GM19351 (cell line): ENCODE data around the gene KIF5A.
"Not testable (repeated sequence)": the region's sequence is repeated elsewhere in the genome, so short reads cannot be mapped to it uniquely, and the experiment has no call there.

ENCODE experiments used
- ATAC-seq: cut with Tn5 transposase; IDR thresholded peaks from one replicate; pipeline ENCODE4 v1.9.1; 2021; ENCODE audit warnings: mild to moderate bottlenecking, moderate library complexity; ENCODE audit not compliant: unreplicated experiment

Gene KIF5A

GRCh38 chr12:57581802-57582201 is 32.0 kb downstream of the KIF5A start:
- ATAC-seq: no peak

DNA sequence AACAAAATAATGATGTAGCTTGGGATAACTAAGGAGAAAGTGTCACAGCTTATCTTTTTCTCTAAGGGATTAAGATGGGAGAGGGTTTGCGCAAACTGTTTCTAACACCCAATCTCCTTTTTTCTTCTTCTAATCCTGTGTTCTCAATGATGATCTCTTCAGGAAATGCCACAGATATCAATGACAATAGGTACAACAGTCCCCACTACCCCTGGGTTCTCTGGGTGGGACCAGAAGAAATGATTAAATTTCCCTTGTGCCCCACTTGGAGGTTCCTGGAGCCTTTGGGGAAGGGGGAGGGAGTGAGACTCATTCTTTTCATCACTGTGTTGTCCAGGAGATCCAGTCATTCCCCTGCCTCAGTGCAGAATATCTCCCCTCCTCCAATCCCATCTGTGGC is 32.6 kb downstream of the KIF5A start:
- no peak for ATAC-seq

DNA sequence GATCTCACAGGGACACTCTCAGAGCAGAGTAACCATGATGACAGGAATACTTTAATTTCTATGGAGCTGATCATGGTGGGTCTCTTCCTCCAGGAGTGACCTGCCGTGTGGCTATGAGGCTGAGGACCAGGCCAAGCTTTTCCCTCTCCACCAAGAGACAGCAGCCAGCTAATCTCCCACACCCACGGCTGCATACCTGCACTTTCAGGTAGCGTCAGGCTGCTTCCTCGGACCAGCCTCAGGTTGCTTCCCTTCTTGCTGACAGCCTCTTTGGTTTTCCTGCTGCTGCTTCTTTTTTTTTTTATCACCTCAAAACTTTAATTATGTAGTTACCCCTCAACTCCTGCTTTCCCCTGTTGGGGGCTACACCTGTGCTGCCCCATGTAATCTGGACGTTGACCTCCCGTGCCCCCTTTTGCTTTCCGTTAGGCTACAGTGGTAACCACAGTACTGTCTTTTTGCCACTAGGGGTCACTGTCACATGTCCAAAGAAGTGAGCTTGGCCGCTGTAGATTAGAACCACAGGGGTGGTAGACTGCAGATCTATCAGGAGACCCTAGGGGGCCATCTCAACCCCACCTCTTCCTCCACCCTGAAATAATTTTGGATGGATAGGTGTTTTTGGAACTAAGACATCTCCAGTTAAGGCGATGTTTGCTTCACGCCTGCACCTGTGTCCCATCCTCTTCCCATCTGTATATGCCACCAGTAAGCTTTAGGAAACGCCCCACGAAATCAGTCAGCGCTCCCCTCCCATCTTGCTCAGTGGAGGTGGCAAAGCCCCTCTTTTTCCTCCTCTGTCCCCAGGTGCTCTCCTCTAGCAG is 33.4 kb downstream of the KIF5A start:
- peak; percentile 99 for ATAC-seq

GRCh38 chr12:57584050-57584449 is 34.2 kb downstream of the KIF5A start:
- ATAC-seq: no peak

GRCh38 chr12:57584690-57585089 is 34.8 kb downstream of the KIF5A start:
- no peak for ATAC-seq

GRCh38 chr12:57585156-57585555 is 35.3 kb downstream of the KIF5A start:
- ATAC-seq: no peak

DNA sequence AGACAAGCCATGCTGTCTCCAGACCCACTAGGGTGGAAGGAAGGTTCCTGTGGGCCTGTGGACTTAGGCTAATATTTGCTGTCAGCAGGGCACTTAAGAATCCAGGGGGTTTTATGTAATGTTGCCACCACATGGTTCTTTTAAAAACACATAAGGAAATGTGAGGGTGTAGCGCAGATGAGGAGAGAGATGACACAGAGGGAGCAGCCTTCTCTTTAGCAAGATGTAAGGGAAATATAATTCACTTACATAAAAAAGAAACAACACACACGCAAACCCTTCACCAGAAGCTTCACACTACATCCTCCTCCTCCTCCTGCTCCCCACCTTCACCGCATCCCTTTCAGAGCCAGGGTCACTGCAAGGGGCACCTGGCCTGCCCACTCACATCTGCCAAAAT is 36.3 kb downstream of the KIF5A start:
- no peak for ATAC-seq

GRCh38 chr12:57586832-57587429 is 37.1 kb downstream of the KIF5A start:
- no peak for ATAC-seq

- ATAC-seq: not testable (repeated sequence)
Measured at GRCh38 chr12:57588951-57589610, 39.2 kb downstream of the KIF5A start.

DNA sequence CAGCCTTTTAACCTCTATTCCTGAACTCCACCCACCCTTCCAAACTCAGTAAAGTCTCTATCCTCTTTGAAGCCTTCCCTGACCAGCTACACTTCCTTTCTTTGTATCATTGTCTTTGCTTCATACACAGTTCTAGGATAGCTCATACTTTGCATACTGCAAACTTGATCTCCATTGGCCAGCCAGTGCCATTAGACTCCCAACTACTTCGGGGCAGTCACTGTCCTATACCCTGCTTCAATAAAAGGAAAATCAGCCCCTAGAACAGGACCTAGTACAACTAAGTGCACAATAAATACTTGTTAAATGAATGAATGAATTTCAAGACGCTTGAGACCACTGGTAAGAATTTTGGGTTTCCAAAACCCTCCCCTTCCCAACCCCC is 40.6 kb downstream of the KIF5A start:
- ATAC-seq: peak; percentile 5

DNA sequence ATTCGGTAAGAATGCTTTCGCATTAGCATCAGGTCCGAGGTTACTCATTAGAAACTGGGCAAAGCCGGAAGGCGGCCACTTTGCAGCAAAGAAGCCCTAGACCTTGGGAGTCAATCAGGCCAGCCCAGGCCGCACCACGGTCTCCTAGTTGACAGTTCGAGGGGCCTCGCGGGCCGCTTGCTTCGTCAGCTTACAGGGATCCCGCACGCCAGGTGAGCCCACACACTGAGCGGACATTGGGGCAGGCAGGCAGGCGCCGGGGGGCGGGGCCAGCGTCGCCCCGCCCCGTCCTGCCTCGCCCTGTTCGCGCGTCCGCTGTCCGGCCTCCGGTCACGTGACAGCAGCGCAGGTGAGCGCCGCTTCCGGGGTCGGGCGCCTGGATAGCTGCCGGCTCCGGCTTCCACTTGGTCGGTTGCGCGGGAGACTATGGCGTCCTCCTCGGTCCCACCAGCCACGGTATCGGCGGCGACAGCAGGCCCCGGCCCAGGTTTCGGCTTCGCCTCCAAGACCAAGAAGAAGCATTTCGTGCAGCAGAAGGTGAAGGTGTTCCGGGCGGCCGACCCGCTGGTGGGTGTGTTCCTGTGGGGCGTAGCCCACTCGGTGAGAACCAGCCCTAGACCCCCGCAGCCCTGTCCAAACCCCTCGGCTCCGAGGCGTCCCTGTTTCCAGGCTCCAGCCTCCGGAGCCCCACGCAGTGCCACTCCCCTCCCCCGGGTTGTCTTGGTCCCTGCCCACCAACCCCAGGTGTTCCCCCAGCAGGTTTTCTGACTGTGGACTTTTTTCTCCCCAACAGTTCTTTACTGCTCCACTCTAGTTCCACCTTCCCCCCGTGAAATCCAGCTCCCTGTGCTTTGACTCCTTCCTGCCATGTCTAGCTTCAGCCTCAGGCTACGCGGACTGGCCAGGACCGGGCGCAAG is 41.3 kb downstream of the KIF5A start, which contains the start of gene PIP4K2C:
Gene PIP4K2C (plus strand): TSS at position 329 of the 918 bp plus-strand sequence. CDS start 98 bp downstream, at position 427.
- ATAC-seq: peak; percentile 95

DNA sequence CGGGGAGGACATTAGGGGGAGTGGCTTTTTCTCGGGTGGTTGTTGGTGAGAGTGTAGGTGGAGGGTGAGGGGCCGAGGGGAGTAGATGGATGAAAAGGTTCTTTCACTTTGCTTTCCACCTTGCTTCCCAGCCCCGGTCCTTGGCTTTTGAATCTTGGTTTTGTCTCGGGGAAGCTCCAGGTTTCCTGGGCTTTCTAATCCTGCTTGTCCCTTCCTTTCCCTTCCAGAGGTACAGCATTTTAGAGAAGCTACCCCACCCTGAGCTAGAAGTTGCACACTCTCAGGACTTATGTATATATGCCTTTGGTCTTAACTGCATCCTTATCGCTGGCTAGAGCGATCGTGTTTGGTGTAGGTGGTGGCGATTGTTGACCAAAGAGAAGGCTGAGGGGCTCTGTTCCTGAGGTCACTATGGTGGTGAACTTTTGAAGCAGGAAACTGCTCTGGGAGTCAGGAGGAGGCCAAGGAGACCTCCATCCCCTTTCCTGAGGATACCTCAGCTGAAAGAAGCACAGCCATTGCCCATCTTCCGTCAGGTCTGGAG is 42.0 kb downstream of the KIF5A start:
- ATAC-seq: no peak

DNA sequence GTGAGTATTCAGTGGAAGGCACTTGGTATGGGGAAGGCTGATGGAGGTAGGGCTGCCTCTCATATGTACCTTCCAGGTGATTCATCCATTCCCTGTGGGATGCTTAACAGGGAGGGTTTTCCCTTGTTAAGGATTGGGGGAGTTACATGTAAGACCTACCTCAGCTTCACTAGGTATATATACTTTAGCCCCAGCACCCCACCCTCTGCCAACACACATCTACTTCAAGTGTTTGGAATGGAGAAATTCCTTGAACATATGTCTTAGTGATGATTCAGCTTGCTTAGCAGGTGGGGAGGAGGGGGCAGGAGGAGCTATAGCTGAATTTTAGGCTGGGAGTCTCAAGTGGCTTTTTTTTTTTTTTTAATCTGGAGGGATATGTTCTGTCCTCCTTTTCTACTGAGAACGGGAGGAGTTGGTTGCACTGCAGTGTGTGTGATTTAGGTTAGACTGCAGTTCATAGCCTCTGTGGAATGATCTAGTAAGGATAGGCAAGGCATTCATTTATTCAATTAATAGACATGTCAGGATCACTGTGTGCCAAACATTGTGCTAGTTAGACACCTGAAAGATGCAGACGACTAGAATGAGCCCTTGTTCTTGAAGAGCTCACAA is 42.8 kb downstream of the KIF5A start:
- no peak for ATAC-seq

GRCh38 chr12:57593187-57593586 is 43.3 kb downstream of the KIF5A start:
- ATAC-seq: no peak

- ATAC-seq: no peak
Measured at GRCh38 chr12:57600395-57600794, 50.6 kb downstream of the KIF5A start.

GRCh38 chr12:57602544-57602943 is 52.7 kb downstream of the KIF5A start:
- ATAC-seq: no peak

DNA sequence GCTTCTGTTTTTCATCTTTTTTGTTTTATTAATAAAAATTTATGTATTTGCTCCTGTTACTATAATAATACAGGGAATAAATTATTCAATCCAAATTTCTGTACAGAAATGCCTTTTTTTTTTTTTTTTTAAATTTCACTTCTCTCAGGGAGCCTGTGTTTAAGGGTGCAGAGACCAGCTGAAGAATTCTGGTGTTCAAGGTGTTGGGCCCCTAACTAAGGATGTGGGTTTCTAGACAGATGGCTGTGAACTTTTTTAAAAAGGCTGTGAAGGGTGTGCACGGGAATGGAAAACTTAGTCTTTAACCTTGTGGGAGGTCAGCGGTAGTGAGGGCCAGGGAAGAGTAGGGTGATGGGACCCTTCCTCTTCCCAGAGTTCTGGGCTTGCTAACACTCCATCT is 53.5 kb downstream of the KIF5A start:
- ATAC-seq: no peak

DNA sequence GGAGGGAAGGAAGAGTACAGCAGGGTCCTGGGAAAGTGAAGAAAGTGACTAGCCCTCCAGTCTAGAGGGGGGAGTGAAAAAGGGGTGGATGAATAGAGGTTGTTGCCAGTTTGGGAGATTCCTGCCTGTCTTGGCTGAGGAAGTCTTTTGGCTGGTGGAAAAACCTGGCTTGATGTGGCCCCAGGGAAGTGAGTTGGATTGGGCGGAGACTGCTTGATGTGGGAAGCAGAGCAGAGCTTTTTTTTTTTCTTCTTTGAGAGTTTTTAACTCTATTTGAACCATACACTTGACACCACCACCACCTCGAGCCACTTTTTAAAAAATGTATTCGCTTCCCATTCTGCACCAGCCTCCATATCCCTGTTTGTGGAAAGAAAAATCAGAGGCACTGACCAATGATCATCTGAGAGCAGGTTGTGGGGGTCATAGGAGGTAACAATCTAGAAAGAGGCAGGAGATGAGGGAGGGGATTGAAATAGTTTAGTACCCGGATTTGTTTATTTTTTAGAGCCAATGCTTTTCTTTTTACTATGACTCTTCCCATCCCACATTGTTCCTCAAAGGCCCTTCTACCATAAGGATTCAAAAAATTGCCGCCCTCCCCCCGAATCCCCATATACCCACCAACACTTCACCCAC is 54.1 kb downstream of the KIF5A start:
- ATAC-seq: no peak

- ATAC-seq: peak; percentile 84
Measured at GRCh38 chr12:57604454-57604991, 54.7 kb downstream of the KIF5A start, which contains the start of gene DTX3. DTX3 (plus strand) TSS chr12:57604824; CDS start chr12:57606518, 1,694 bp downstream.
